Measurements from ENCODE around the gene TIGD2.
A peak's percentile ranks its signal among the peaks of the same experiment; 100 is the strongest.

TIGD2 gene
- 16.1 reads per million, percentile 42 among the genes with 10 or more reads in this experiment for total RNA-seq

GRCh38 chr4:89110986-89111832 lies at the start of gene TIGD2:
TIGD2 (plus strand) TSS chr4:89111533; CDS start chr4:89112975, 1,442 bp downstream.
- DNase-seq = peak; percentile 75

GRCh38 chr4:89064848-89065247 lies 46.5 kb upstream of the TIGD2 start:
- DNase-seq = no peak

GRCh38 chr4:89067417-89067816 lies 43.9 kb upstream of the TIGD2 start:
- no peak for DNase-seq

- DNase-seq = no peak
Observed at GRCh38 chr4:89069481-89069880, 41.9 kb upstream of the TIGD2 start.

GRCh38 chr4:89070041-89070440 lies 41.3 kb upstream of the TIGD2 start:
- DNase-seq = no peak

GRCh38 chr4:89071311-89071710 lies 40.0 kb upstream of the TIGD2 start:
- DNase-seq = no peak

- DNase-seq = no peak
Observed at GRCh38 chr4:89072921-89073320, 38.4 kb upstream of the TIGD2 start.

- DNase-seq = no peak
Observed at GRCh38 chr4:89077761-89078160, 33.6 kb upstream of the TIGD2 start.

- no peak for DNase-seq
Observed at GRCh38 chr4:89078300-89078699, 33.0 kb upstream of the TIGD2 start.

- no peak for DNase-seq
Observed at GRCh38 chr4:89099034-89099433, 12.3 kb upstream of the TIGD2 start.

- no peak for DNase-seq
Observed at GRCh38 chr4:89099471-89099870, 11.9 kb upstream of the TIGD2 start.

- no peak for DNase-seq
Observed at GRCh38 chr4:89100853-89101252, 10.5 kb upstream of the TIGD2 start.

- no peak for DNase-seq
Observed at GRCh38 chr4:89101256-89102161, 9.8 kb upstream of the TIGD2 start.

GRCh38 chr4:89105726-89106125 lies 5.6 kb upstream of the TIGD2 start:
- no peak for DNase-seq

GRCh38 chr4:89108091-89108490 lies 3.2 kb upstream of the TIGD2 start:
- no peak for DNase-seq

- no peak for DNase-seq
Observed at GRCh38 chr4:89109841-89110540, 1.3 kb upstream of the TIGD2 start.

- DNase-seq = no peak
Observed at GRCh38 chr4:89110541-89110985, 770 bp upstream of the TIGD2 start.

- no peak for DNase-seq
Observed at GRCh38 chr4:89111833-89112563, 665 bp downstream of the TIGD2 start.

GRCh38 chr4:89113415-89113814 lies 2.1 kb downstream of the TIGD2 start:
- DNase-seq = no peak

- DNase-seq = no peak
Observed at GRCh38 chr4:89114100-89114499, 2.8 kb downstream of the TIGD2 start.

GRCh38 chr4:89117115-89117514 lies 5.8 kb downstream of the TIGD2 start:
- no peak for DNase-seq

GRCh38 chr4:89119166-89119565 lies 7.8 kb downstream of the TIGD2 start:
- DNase-seq = no peak
